OCI-LY3 (cell line): Measurements from ENCODE around the gene ADGRE1.

Source experiments
- CTCF ChIP-seq: fragments of 200-600, 300-600 bp; sonication (generic); IDR thresholded peaks from 2 replicates; pipeline ENCODE4 v1.5.1; 2014; ENCODE audit warnings: antibody characterized with exemption, low read length, low read depth
- EZH2phosphoT487 ChIP-seq: fragments of 200-600 bp; shearing (Covaris generic); IDR thresholded peaks from 2 replicates; pipeline ENCODE4 v1.6.1; 2018; ENCODE audit warnings: antibody characterized with exemption, mixed run types, low read depth

- TF ChIP-seq CTCF (no peak), EZH2phosphoT487 (no peak)
These were observed 88.8 kb downstream of the ADGRE1 start for GRCh38 chr19:6976197-6976596.
